ENCODE measurements around the gene NCKIPSD.

NCKIPSD gene

DNA sequence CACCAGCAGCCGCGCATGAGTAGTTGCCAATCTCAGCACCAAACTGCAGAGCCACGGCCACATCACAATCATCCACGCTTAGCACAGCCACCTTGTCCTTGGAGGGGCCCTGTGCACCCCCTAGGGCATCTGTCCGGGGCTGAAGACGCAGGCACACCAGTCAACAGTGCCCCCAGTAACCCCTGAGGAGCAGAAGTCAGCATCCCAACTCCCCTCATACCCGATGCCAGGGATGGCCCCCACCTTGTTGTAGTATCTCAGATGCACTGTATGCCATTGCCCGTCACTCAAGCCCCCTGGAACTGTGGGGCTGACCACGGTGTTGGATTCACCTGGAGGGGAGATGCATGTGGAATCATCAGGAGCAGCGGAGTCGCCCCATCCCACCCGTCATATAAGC lies 30.7 kb downstream of the NCKIPSD start:
- ATAC-seq (ENCODE audit: insufficient read depth, low read depth) = no peak
- TF ChIP-seq EZH2 (IDR thresholded peaks at IDR 0.05; ENCODE audit: borderline replicate concordance, low read depth, low read length, severe bottlenecking) = no peak
- TF ChIP-seq, protein P1, sequence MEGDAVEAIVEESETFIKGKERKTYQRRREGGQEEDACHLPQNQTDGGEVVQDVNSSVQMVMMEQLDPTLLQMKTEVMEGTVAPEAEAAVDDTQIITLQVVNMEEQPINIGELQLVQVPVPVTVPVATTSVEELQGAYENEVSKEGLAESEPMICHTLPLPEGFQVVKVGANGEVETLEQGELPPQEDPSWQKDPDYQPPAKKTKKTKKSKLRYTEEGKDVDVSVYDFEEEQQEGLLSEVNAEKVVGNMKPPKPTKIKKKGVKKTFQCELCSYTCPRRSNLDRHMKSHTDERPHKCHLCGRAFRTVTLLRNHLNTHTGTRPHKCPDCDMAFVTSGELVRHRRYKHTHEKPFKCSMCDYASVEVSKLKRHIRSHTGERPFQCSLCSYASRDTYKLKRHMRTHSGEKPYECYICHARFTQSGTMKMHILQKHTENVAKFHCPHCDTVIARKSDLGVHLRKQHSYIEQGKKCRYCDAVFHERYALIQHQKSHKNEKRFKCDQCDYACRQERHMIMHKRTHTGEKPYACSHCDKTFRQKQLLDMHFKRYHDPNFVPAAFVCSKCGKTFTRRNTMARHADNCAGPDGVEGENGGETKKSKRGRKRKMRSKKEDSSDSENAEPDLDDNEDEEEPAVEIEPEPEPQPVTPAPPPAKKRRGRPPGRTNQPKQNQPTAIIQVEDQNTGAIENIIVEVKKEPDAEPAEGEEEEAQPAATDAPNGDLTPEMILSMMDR (IDR thresholded peaks at IDR 0.05; ENCODE audit: borderline replicate concordance, extremely low read depth, low read length, poor library complexity, severe bottlenecking) = no peak
- Histone ChIP-seq H3K27ac (ENCODE audit: low read length) (no peak overlapping the region), H3K27me3 (ENCODE audit: insufficient read depth, low read length, poor library complexity) (no peaks in the 10 kb centered on the region), H3K9ac (ENCODE audit: low read depth, low read length) (no peak overlapping the region), H3K9me3 (ENCODE audit: insufficient read depth, low read length, severe bottlenecking) (no peaks in the 10 kb centered on the region), H3K4me1 (ENCODE audit: insufficient read depth, low read length) (no peaks in the 10 kb centered on the region), H3K79me2 (ENCODE audit: insufficient read depth, low read length) (no peaks in the 10 kb centered on the region), H4K20me1 (ENCODE audit: insufficient read depth, low read length) (peaks cover 6% of the 10 kb centered on the region; the same call in 1 of the 2 replicates), H3K4me3 (ENCODE audit: low read depth in 1 of 2, low read length in 2 of 2) (no peak overlapping the region), H2AFZ (ENCODE audit: low read depth, low read length) (no peak overlapping the region), H3K36me3 (ENCODE audit: insufficient read depth, low read length) (no peaks in the 10 kb centered on the region), H3K4me2 (ENCODE audit: insufficient read depth, low read length) (no peak overlapping the region)
- DNase-seq = no peak

DNA sequence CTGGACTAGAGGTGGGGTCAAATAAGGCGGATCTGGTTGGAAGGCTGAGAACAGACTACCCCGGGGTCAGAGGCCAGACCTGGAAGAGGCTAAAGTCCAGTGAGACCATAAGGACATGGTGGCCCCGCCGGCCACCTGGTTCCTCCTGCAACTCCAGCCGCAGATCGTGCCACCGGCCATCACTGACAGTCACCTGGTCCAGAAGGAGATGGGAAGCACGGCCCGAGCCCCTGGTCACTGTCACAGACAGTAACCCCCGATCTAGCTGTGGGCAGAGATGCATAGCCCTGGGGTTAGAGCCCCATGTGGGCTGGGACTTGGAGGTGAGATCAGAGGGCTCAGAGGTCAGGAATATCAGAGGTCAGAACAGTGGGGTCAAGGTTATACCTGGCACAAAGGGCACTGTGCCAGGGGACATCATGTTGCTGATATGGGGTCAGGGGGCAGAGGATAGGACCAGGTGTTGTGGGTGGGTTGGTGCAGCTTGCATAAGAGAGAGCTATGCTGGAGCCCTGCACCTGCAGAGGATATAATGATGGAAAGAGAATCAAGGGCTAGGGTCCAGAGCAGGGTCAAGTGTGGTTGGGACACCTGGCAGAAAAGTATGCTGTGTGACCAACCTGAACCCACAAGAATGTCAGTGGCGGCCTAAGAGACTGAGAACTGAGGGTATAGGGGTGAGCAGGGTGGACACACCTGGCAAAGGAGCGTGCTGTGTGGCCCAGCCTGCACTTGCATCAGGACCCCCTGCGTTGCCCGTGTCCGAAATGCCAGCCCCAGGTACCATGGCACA lies 32.6 kb downstream of the NCKIPSD start:
- DNase-seq (no peak), ATAC-seq (ENCODE audit: insufficient read depth, low read depth) (no peak)
- no peak overlapping the region for H3K9ac ChIP-seq (ENCODE audit: low read depth, low read length)
- no peak overlapping the region for H3K4me3 ChIP-seq (ENCODE audit: low read depth in 1 of 2, low read length in 2 of 2)
- no peak overlapping the region for H2AFZ ChIP-seq (ENCODE audit: low read depth, low read length)
- no peaks in the 10 kb centered on the region for H3K4me1 ChIP-seq (ENCODE audit: insufficient read depth, low read length)
- no peaks in the 10 kb centered on the region for H3K36me3 ChIP-seq (ENCODE audit: insufficient read depth, low read length)
- H3K4me2 ChIP-seq (ENCODE audit: insufficient read depth, low read length) = no peak overlapping the region
- H3K9me3 ChIP-seq (ENCODE audit: insufficient read depth, low read length, severe bottlenecking) = no peaks in the 10 kb centered on the region
- no peaks in the 10 kb centered on the region for H3K27me3 ChIP-seq (ENCODE audit: insufficient read depth, low read length, poor library complexity)
- TF ChIP-seq EZH2 (IDR thresholded peaks at IDR 0.05; ENCODE audit: borderline replicate concordance, low read depth, low read length, severe bottlenecking) = no peak
- TF ChIP-seq, protein P1 (IDR thresholded peaks at IDR 0.05; ENCODE audit: borderline replicate concordance, extremely low read depth, low read length, poor library complexity, severe bottlenecking) = no peak
- H3K79me2 ChIP-seq (ENCODE audit: insufficient read depth, low read length) = no peaks in the 10 kb centered on the region
- H3K27ac ChIP-seq (ENCODE audit: low read length) = no peak overlapping the region
- peaks cover 6% of the 10 kb centered on the region; the same call in 1 of the 2 replicates for H4K20me1 ChIP-seq (ENCODE audit: insufficient read depth, low read length)

DNA sequence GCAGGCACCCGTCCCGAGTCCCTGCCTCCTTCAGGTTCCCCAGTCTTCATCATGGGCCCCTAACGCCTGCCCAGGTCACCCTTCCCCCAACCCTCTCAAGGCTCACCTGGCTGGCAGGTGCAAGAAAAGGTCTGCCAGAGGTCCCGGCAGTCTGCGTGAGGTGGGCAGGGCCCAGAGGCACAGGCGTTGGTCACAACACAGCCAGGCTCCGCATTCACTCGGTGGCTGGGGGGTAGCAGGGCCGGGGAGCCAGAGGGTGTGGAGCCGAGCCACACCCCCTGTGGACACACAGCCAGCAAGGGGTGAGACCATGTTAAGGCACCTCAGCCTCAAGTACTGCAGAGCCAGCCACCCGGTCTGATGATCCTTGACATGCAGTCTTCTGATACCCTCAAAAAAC lies 33.9 kb downstream of the NCKIPSD start:
- Histone ChIP-seq H3K9ac (ENCODE audit: low read depth, low read length) (no peak overlapping the region), H3K4me2 (ENCODE audit: insufficient read depth, low read length) (no peak overlapping the region), H3K27ac (ENCODE audit: low read length) (no peak overlapping the region), H3K27me3 (ENCODE audit: insufficient read depth, low read length, poor library complexity) (no peaks in the 10 kb centered on the region), H4K20me1 (ENCODE audit: insufficient read depth, low read length) (peaks cover 6% of the 10 kb centered on the region; the same call in 1 of the 2 replicates), H2AFZ (ENCODE audit: low read depth, low read length) (no peak overlapping the region), H3K9me3 (ENCODE audit: insufficient read depth, low read length, severe bottlenecking) (no peaks in the 10 kb centered on the region), H3K4me3 (ENCODE audit: low read depth in 1 of 2, low read length in 2 of 2) (no peak overlapping the region), H3K36me3 (ENCODE audit: insufficient read depth, low read length) (no peaks in the 10 kb centered on the region), H3K79me2 (ENCODE audit: insufficient read depth, low read length) (no peaks in the 10 kb centered on the region), H3K4me1 (ENCODE audit: insufficient read depth, low read length) (no peaks in the 10 kb centered on the region)
- DNase-seq = no peak
- no peak for ATAC-seq (ENCODE audit: insufficient read depth, low read depth)
- TF ChIP-seq, protein P1 (IDR thresholded peaks at IDR 0.05; ENCODE audit: borderline replicate concordance, extremely low read depth, low read length, poor library complexity, severe bottlenecking) = no peak
- TF ChIP-seq EZH2 (IDR thresholded peaks at IDR 0.05; ENCODE audit: borderline replicate concordance, low read depth, low read length, severe bottlenecking) = no peak
